GM23338 (cell line): ENCODE measurements around the gene ENOX1. TPM values are rescaled to one million over a fixed set of nuclear protein-coding genes. Genes with fewer than 3 reads are reported as not detected.

Experiments used
- ATAC-seq: fragments of 200-7000 bp; cut with Tn5 transposase; 3 replicates; pipeline ENCODE4 v1.9.1; 2020
- DNase-seq: peaks from one replicate; pipeline ENCODE4 v3.0.0-alpha.2; 2015; ENCODE audit warnings: low spot score
- H2AFZ ChIP-seq: fragments of 200-600 bp; sonication (generic); 2 replicates; pipeline ENCODE4 v1.8.0; 2016; ENCODE audit warnings: antibody characterized with exemption, mild to moderate bottlenecking, moderate library complexity
- H3F3A ChIP-seq: fragments of 200-600 bp; sonication (generic); replicated peaks from 2 replicates; pipeline ENCODE4 v1.8.0; 2017; ENCODE audit warnings: antibody characterized with exemption, mixed run types, low read depth
- H3K27ac ChIP-seq: fragments of 200-600 bp; sonication (generic); 2 replicates; pipeline ENCODE4 v1.6.1; 2016; ENCODE audit warnings: low read depth
- H3K27me3 ChIP-seq: fragments of 200-600 bp; sonication (generic); 2 replicates; pipeline ENCODE4 v1.8.0; 2016; ENCODE audit warnings: mild to moderate bottlenecking, mixed run types, moderate library complexity; ENCODE audit not compliant: insufficient read depth
- H3K36me3 ChIP-seq: fragments of 200-600 bp; sonication (generic); 2 replicates; pipeline ENCODE4 v1.8.0; 2016; ENCODE audit warnings: mild to moderate bottlenecking; ENCODE audit not compliant: insufficient read depth
- H3K4me1 ChIP-seq: fragments of 200-600 bp; sonication (generic); 2 replicates; pipeline ENCODE4 v1.8.0; 2016; ENCODE audit warnings: mild to moderate bottlenecking, moderate library complexity; ENCODE audit not compliant: insufficient read depth
- H3K4me2 ChIP-seq: fragments of 200-600 bp; sonication (generic); 2 replicates; pipeline ENCODE4 v1.7.1; 2017; ENCODE audit warnings: mixed run types
- H3K4me3 ChIP-seq: fragments of 200-600 bp; sonication (generic); 2 replicates; pipeline ENCODE4 v1.6.1; 2016; ENCODE audit warnings: mixed run types
- H3K79me2 ChIP-seq: fragments of 200-600 bp; sonication (generic); replicated peaks from 2 replicates; pipeline ENCODE4 v1.8.0; 2017; ENCODE audit warnings: mild to moderate bottlenecking; ENCODE audit not compliant: insufficient read depth
- H3K9me2 ChIP-seq: fragments of 200-600 bp; sonication (generic); 2 replicates; pipeline ENCODE4 v1.8.0; 2017; ENCODE audit not compliant: insufficient read depth
- H4K20me1 ChIP-seq: fragments of 200-600 bp; sonication (generic); replicated peaks from 2 replicates; pipeline ENCODE4 v1.8.0; 2017; ENCODE audit warnings: mild to moderate bottlenecking; ENCODE audit not compliant: insufficient read depth
- H3K27ac Mint-ChIP-seq: 2 replicates; pipeline ENCODE4 v1.8.0; 2020; ENCODE audit warnings: inconsistent platforms, mild to moderate bottlenecking, moderate library complexity, mixed read lengths
- H3K27me3 Mint-ChIP-seq: 3 replicates; pipeline ENCODE4 v1.8.0; 2022; ENCODE audit warnings: low read depth, mild to moderate bottlenecking, moderate library complexity, mixed read lengths, inconsistent platforms; ENCODE audit not compliant: insufficient read depth, poor library complexity
- H3K36me3 Mint-ChIP-seq: 3 replicates; pipeline ENCODE4 v1.8.0; 2021; ENCODE audit warnings: low read depth, mild to moderate bottlenecking, inconsistent platforms, moderate library complexity, mixed read lengths
- H3K4me1 Mint-ChIP-seq: 3 replicates; pipeline ENCODE4 v1.8.0; 2020; ENCODE audit warnings: mild to moderate bottlenecking, inconsistent platforms, mixed read lengths
- H3K4me3 Mint-ChIP-seq: 3 replicates; pipeline ENCODE4 v1.8.0; 2021; ENCODE audit warnings: moderate library complexity, mild to moderate bottlenecking, inconsistent platforms, mixed read lengths
- H3K9me3 Mint-ChIP-seq: 3 replicates; pipeline ENCODE4 v1.8.0; 2020; ENCODE audit warnings: moderate library complexity, mild to moderate bottlenecking, inconsistent platforms, mixed read lengths
- CREB1 ChIP-seq: fragments of 250-450 bp; sonication (Bioruptor Pico); IDR thresholded peaks from 2 replicates; pipeline ENCODE4 v1.5.0; 2020; ENCODE audit warnings: low read depth, mild to moderate bottlenecking, moderate library complexity
- EZH2 ChIP-seq: fragments of 200-600 bp; sonication (generic); IDR thresholded peaks from one replicate; pipeline ENCODE4 v1.8.0; 2017; ENCODE audit warnings: antibody characterized with exemption, mild to moderate bottlenecking, low read depth; ENCODE audit not compliant: unreplicated experiment
- EZH2phosphoT487 ChIP-seq: fragments of 200-600 bp; sonication (generic); IDR thresholded peaks from one replicate; pipeline ENCODE4 v1.8.1; 2018; ENCODE audit warnings: antibody characterized with exemption; ENCODE audit not compliant: unreplicated experiment
- JUNB ChIP-seq: IDR thresholded peaks from one replicate; pipeline ENCODE4 v1.6.1; 2016; ENCODE audit warnings: antibody characterized with exemption; ENCODE audit not compliant: unreplicated experiment
- NANOG ChIP-seq: IDR thresholded peaks from 2 replicates; pipeline ENCODE4 v1.6.1; 2016; ENCODE audit warnings: antibody characterized with exemption, borderline replicate concordance
- POLR2AphosphoS5 ChIP-seq: IDR thresholded peaks from 2 replicates; pipeline ENCODE4 v1.6.1; 2016; ENCODE audit warnings: antibody characterized with exemption, low read depth
- REST ChIP-seq: IDR thresholded peaks from one replicate; pipeline ENCODE4 v1.6.1; 2018; ENCODE audit warnings: antibody characterized with exemption; ENCODE audit not compliant: unreplicated experiment
- STAT1 ChIP-seq: IDR thresholded peaks from one replicate; pipeline ENCODE4 v1.6.1; 2016; ENCODE audit warnings: antibody characterized with exemption; ENCODE audit not compliant: unreplicated experiment
- ZNF114 ChIP-seq: fragments of 250-450 bp; sonication (Bioruptor Pico); IDR thresholded peaks from 2 replicates; pipeline ENCODE4 v1.5.0; 2020; ENCODE audit warnings: mild to moderate bottlenecking, moderate library complexity
- ZNF331 ChIP-seq: fragments of 250-450 bp; sonication (Bioruptor Pico); IDR thresholded peaks from 2 replicates; pipeline ENCODE4 v1.5.0; 2020; ENCODE audit warnings: low read depth, mild to moderate bottlenecking, moderate library complexity
- ZNF462 ChIP-seq: fragments of 250-450 bp; sonication (Bioruptor Pico); IDR thresholded peaks from 2 replicates; pipeline ENCODE4 v1.5.0; 2020; ENCODE audit warnings: mild to moderate bottlenecking, moderate library complexity
- polyA plus RNA-seq: library from polyadenylated mRNA; unstranded; fragments of >200 nt; fragmentation: Nextera tagmentation; extraction: Ambion mirVana; gene quantifications from 2 replicates; pipeline ENCODE4 v1.2.1, GENCODE V29; 2016
- total RNA-seq: library from RNA; depleted of rRNA; stranded (reverse); fragments of >200 nt; shearing (Covaris generic); gene quantifications from 2 replicates; pipeline ENCODE4 v1.2.3, GENCODE V29; 2014

Gene ENOX1
- total and polyA plus RNA-seq, 2 experiments from 2014 or later, result 0.66 to 0.81 TPM

DNA sequence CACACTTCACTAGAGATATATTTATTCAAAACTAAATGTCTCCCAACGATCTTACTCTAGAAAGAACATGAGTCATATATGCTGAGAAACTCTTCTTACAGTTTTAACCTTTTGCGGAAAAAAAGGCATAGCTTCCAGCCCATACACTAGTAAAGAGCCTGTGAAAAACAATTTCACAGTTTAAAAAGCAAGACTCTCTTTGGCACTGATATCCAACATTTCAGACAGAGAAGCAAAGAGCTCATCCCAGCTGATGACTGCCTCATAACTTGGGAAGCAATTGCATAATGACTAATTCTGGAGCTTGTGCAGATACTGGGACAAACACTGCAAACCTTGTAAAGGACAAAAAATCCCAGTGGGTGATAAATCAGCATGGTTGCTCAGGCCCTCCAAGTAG, 88.0 kb downstream of the ENOX1 start (continued):
- no peak for TF ChIP-seq REST
- no peak for TF ChIP-seq NANOG
- no peak for TF ChIP-seq EZH2phosphoT487
- TF ChIP-seq POLR2AphosphoS5, result no peak
- no peak for TF ChIP-seq ZNF114 (CRISPR knock-in tag)

GRCh38 chr13:43698009-43698408, 88.8 kb downstream of the ENOX1 start:
- H3K27ac ChIP-seq, result no peak overlapping the region
- Mint-ChIP-seq H3K27ac (no peak overlapping the region), H3K36me3 (no peaks in the 10 kb centered on the region), H3K4me3 (no peak overlapping the region), H3K9me3 (no peaks in the 10 kb centered on the region), H3K4me1 (peaks cover 17% of the 10 kb centered on the region), H3K27me3 (peaks cover 6% of the 10 kb centered on the region)
- 0 out of 2 replicates have a peak, but pooled peaks cover 4% of the 10 kb centered on the region for H3K27me3 ChIP-seq
- no peaks in the 10 kb centered on the region for H4K20me1 ChIP-seq
- H2AFZ ChIP-seq, result no peak overlapping the region
- ATAC-seq (no peak), DNase-seq (no peak)
- H3K4me2 ChIP-seq, result no peak overlapping the region
- no peaks in the 10 kb centered on the region for H3K79me2 ChIP-seq
- no peak overlapping the region for H3K4me3 ChIP-seq
- no peaks in the 10 kb centered on the region for H3F3A ChIP-seq
- no peaks in the 10 kb centered on the region for H3K36me3 ChIP-seq
- peaks cover 21% of the 10 kb centered on the region for H3K4me1 ChIP-seq
- H3K9me2 ChIP-seq, result peaks cover 7% of the 10 kb centered on the region; the same call in 1 of the 2 replicates
- no peak for TF ChIP-seq EZH2
- no peak for TF ChIP-seq ZNF462 (CRISPR knock-in tag)
- TF ChIP-seq JUNB, result no peak
- TF ChIP-seq NANOG, result no peak
- no peak for TF ChIP-seq REST
- no peak for TF ChIP-seq CREB1 (CRISPR knock-in tag)
- no peak for TF ChIP-seq EZH2phosphoT487
- TF ChIP-seq POLR2AphosphoS5, result no peak
- no peak for TF ChIP-seq ZNF114 (CRISPR knock-in tag)
- TF ChIP-seq STAT1, result no peak
- TF ChIP-seq ZNF331 (CRISPR knock-in tag), result no peak
